ENCODE results near the gene C20orf202. TPM values are rescaled to one million over a fixed set of nuclear protein-coding genes. Genes with fewer than 3 reads are reported as not detected.

C20orf202 gene
- total RNA-seq, 1 experiment from 2014 or later: not detected

GRCh38 chr20:1182106-1182505, 21.1 kb upstream of the C20orf202 start:
- Histone ChIP-seq H3K9ac (ENCODE audit: low read length) (no peak overlapping the region), H3K27ac (ENCODE audit: low read length) (no peak overlapping the region), H3K4me1 (ENCODE audit: insufficient read depth, low read length) (peaks cover 4% of the 10 kb centered on the region; the same call in 1 of the 2 replicates), H3K9me3 (ENCODE audit: low read length) (no peaks in the 10 kb centered on the region), H2AFZ (ENCODE audit: low read length) (no peak overlapping the region), H3K27me3 (ENCODE audit: low read length) (0 out of 2 replicates have a peak, but pooled peaks cover 7% of the 10 kb centered on the region), H3K79me2 (ENCODE audit: low read length) (no peaks in the 10 kb centered on the region), H3K9me2 (replicated peaks; ENCODE audit: low read length) (no peaks in the 10 kb centered on the region), H3F3A (ENCODE audit: low read length, unreplicated experiment) (no peaks in the 10 kb centered on the region), H3K4me2 (ENCODE audit: low read length) (no peak overlapping the region), H4K20me1 (ENCODE audit: low read length) (no peaks in the 10 kb centered on the region), H3K4me3 (ENCODE audit: low read length) (no peak overlapping the region), H3K36me3 (ENCODE audit: low read depth, low read length) (no peaks in the 10 kb centered on the region)
- POLR2A ChIA-PET (ENCODE audit: unreplicated experiment): no interaction called here
- no peak for ATAC-seq
- CTCF ChIA-PET: interaction anchor here (0.6 kb wide), 1 partner anchor 556 kb away, joined by 7 read pairs; no protein-coding TSS in a partner anchor
- DNase-seq: no peak
- TF ChIP-seq EZH2 (IDR thresholded peaks at IDR 0.05; ENCODE audit: low read length, unreplicated experiment) (no peak), CTCF (conservative IDR thresholded peaks at IDR 0.05; ENCODE audit: low read depth, low read length) (no peak), EZH2phosphoT487 (IDR thresholded peaks at IDR 0.05; ENCODE audit: borderline replicate concordance, low read length) (no peak)
- BruUV-seq (replicated peaks): no TSS peak
- intact Hi-C loops (cut with micrococcal nuclease): loop anchor here (10.0 kb wide), 2 partner anchors 227 to 367 kb away; no protein-coding TSS in a partner anchor

GRCh38 chr20:1183153-1183552, 20.1 kb upstream of the C20orf202 start:
- Histone ChIP-seq H3K36me3 (ENCODE audit: low read depth, low read length) (no peaks in the 10 kb centered on the region), H3K4me3 (ENCODE audit: low read length) (no peak overlapping the region), H4K20me1 (ENCODE audit: low read length) (no peaks in the 10 kb centered on the region), H2AFZ (ENCODE audit: low read length) (no peak overlapping the region), H3K9me2 (replicated peaks; ENCODE audit: low read length) (no peaks in the 10 kb centered on the region), H3F3A (ENCODE audit: low read length, unreplicated experiment) (no peaks in the 10 kb centered on the region), H3K4me2 (ENCODE audit: low read length) (no peak overlapping the region), H3K27ac (ENCODE audit: low read length) (no peak overlapping the region), H3K27me3 (ENCODE audit: low read length) (0 out of 2 replicates have a peak, but pooled peaks cover 7% of the 10 kb centered on the region), H3K9me3 (ENCODE audit: low read length) (no peaks in the 10 kb centered on the region), H3K9ac (ENCODE audit: low read length) (no peak overlapping the region), H3K79me2 (ENCODE audit: low read length) (no peaks in the 10 kb centered on the region), H3K4me1 (ENCODE audit: insufficient read depth, low read length) (peaks cover 4% of the 10 kb centered on the region; the same call in 1 of the 2 replicates)
- no TSS peak for BruUV-seq (replicated peaks)
- DNase-seq (no peak), ATAC-seq (no peak)
- intact Hi-C loops (cut with micrococcal nuclease): loop anchor here (10.0 kb wide), 2 partner anchors 228 to 368 kb away; no protein-coding TSS in a partner anchor
- TF ChIP-seq EZH2 (IDR thresholded peaks at IDR 0.05; ENCODE audit: low read length, unreplicated experiment): no peak
- TF ChIP-seq EZH2phosphoT487 (IDR thresholded peaks at IDR 0.05; ENCODE audit: borderline replicate concordance, low read length): no peak
- no peak for TF ChIP-seq CTCF (conservative IDR thresholded peaks at IDR 0.05; ENCODE audit: low read depth, low read length)
- CTCF ChIA-PET: no interaction called here
- POLR2A ChIA-PET (ENCODE audit: unreplicated experiment): no interaction called here

- H3K4me3 ChIP-seq (ENCODE audit: low read length): peak overlapping the region; percentile 66
- DNase-seq (no peak), ATAC-seq (no peak)
- no peaks in the 10 kb centered on the region for H3K79me2 ChIP-seq (ENCODE audit: low read length)
- no TSS peak for BruUV-seq (replicated peaks)
- CTCF ChIA-PET: no interaction called here
- H4K20me1 ChIP-seq (ENCODE audit: low read length): no peaks in the 10 kb centered on the region
- peaks cover 4% of the 10 kb centered on the region; the same call in 1 of the 2 replicates for H3K4me1 ChIP-seq (ENCODE audit: insufficient read depth, low read length)
- H3K36me3 ChIP-seq (ENCODE audit: low read depth, low read length): no peaks in the 10 kb centered on the region
- no peak overlapping the region for H3K27ac ChIP-seq (ENCODE audit: low read length)
- H3K9me3 ChIP-seq (ENCODE audit: low read length): no peaks in the 10 kb centered on the region
- H3K9me2 ChIP-seq (replicated peaks; ENCODE audit: low read length): no peaks in the 10 kb centered on the region
- H3K27me3 ChIP-seq (ENCODE audit: low read length): 0 out of 2 replicates have a peak, but pooled peaks cover 7% of the 10 kb centered on the region
- TF ChIP-seq EZH2 (IDR thresholded peaks at IDR 0.05; ENCODE audit: low read length, unreplicated experiment): no peak
- TF ChIP-seq EZH2phosphoT487 (IDR thresholded peaks at IDR 0.05; ENCODE audit: borderline replicate concordance, low read length): no peak
- no peak for TF ChIP-seq CTCF (conservative IDR thresholded peaks at IDR 0.05; ENCODE audit: low read depth, low read length)
- peak overlapping the region; percentile 81 for H3K4me2 ChIP-seq (ENCODE audit: low read length)
- POLR2A ChIA-PET (ENCODE audit: unreplicated experiment): no interaction called here
- H3K9ac ChIP-seq (ENCODE audit: low read length): no peak overlapping the region
- peak overlapping the region; percentile 60; the same call in 1 of the 2 replicates for H2AFZ ChIP-seq (ENCODE audit: low read length)
- no peaks in the 10 kb centered on the region for H3F3A ChIP-seq (ENCODE audit: low read length, unreplicated experiment)
- intact Hi-C loops (cut with micrococcal nuclease): loop anchor here (10.0 kb wide), 2 partner anchors 229 to 369 kb away; no protein-coding TSS in a partner anchor
These were observed 19.0 kb upstream of the C20orf202 start for GRCh38 chr20:1184260-1184637.
